CD4-positive, alpha-beta memory T cell (primary cell): ENCODE data around the gene MINDY1. TPM values are rescaled to one million over a fixed set of nuclear protein-coding genes. Genes with fewer than 3 reads are reported as not detected.

Experiments used
- CTCF ChIA-PET: fragments of 350-600 bp; sonication (Branson Sonifier 250); formaldehyde crosslinking; loops from one replicate; lab custom pipeline; 2021; ENCODE audit warnings: inconsistent platforms; ENCODE audit not compliant: partially characterized antibody; lab: Charles Lee
- POLR2A ChIA-PET: fragments of 350-600 bp; sonication (Branson Sonifier 250); formaldehyde crosslinking; loops from one replicate; lab custom pipeline; 2021; ENCODE audit not compliant: partially characterized antibody; lab: Charles Lee
- DNase-seq, 5 donors: peaks; one replicate each; pipeline versions ENCODE4 v3.0.0 to v3.0.0-alpha.2; 2020 to 2022; ENCODE audit warnings: mixed read lengths in 1 of 5
- H3K27ac ChIP-seq: one replicate; pipeline ENCODE4 v1.7.0; 2013; ENCODE audit warnings: low read depth, low read length
- H3K27me3 ChIP-seq: 2 replicates; pipeline ENCODE4 v1.7.0; 2013; ENCODE audit warnings: mild to moderate bottlenecking, low read length, moderate library complexity; ENCODE audit not compliant: insufficient read depth
- H3K36me3 ChIP-seq: 2 replicates; pipeline ENCODE4 v1.7.0; 2013; ENCODE audit warnings: mild to moderate bottlenecking, low read length, moderate library complexity; ENCODE audit not compliant: insufficient read depth
- H3K4me1 ChIP-seq: 2 replicates; pipeline ENCODE4 v1.7.0; 2013; ENCODE audit warnings: mild to moderate bottlenecking, low read length, moderate library complexity; ENCODE audit not compliant: insufficient read depth
- H3K4me3 ChIP-seq, 2 donors: one replicate each; pipeline ENCODE4 v1.7.0; 2013; ENCODE audit warnings: low read length in 2 of 2, mild to moderate bottlenecking in 1 of 2
- H3K9me3 ChIP-seq, 2 donors: one replicate each; pipeline ENCODE4 v1.7.0; 2013; ENCODE audit warnings: low read length in 2 of 2, control low read depth in 1 of 2; ENCODE audit not compliant: control insufficient read depth in 1 of 2
- H3K27ac Mint-ChIP-seq, 7 donors: one replicate each; pipeline ENCODE4 v1.8.0; 2020 to 2021; ENCODE audit warnings: mixed read lengths in 7 of 7, mild to moderate bottlenecking in 6 of 7, inconsistent platforms in 3 of 7, moderate library complexity in 3 of 7
- H3K27me3 Mint-ChIP-seq, 2 donors: one replicate each; pipeline ENCODE4 v1.8.0; 2020 to 2021; ENCODE audit warnings: mixed read lengths in 2 of 2
- H3K36me3 Mint-ChIP-seq, 2 donors: one replicate each; pipeline ENCODE4 v1.8.0; 2020 to 2021; ENCODE audit warnings: mixed read lengths in 2 of 2, inconsistent platforms in 1 of 2, mild to moderate bottlenecking in 1 of 2
- H3K4me1 Mint-ChIP-seq, 4 donors: one replicate each; pipeline ENCODE4 v1.8.0; 2020 to 2021; ENCODE audit warnings: mixed read lengths in 4 of 4, mild to moderate bottlenecking in 1 of 4
- H3K4me3 Mint-ChIP-seq, 8 donors: one replicate each; pipeline ENCODE4 v1.8.0; 2020 to 2021; ENCODE audit warnings: mixed read lengths in 8 of 8, mild to moderate bottlenecking in 7 of 8, moderate library complexity in 6 of 8, inconsistent platforms in 3 of 8
- H3K9me3 Mint-ChIP-seq, 8 donors: one replicate each; pipeline ENCODE4 v1.8.0; 2020 to 2021; ENCODE audit warnings: mixed read lengths in 8 of 8, mild to moderate bottlenecking in 5 of 8, inconsistent platforms in 3 of 8, moderate library complexity in 1 of 8
- intact Hi-C: fragments of 100-400 bp; cut with micrococcal nuclease; formaldehyde crosslinking; loops from one replicate; pipeline ENCODE4 v1.15.1; 2023
- polyA plus RNA-seq, 2 donors: library from polyadenylated mRNA; unstranded; fragments of 300-500 nt; fragmentation: Illumina TruSeq; gene quantifications; one replicate each; pipeline ENCODE4 v1.2.3, GENCODE V29; 2021
- total RNA-seq, 2 experiments: library from RNA; stranded (reverse); gene quantifications; one replicate each; pipeline ENCODE4 v1.2.3, GENCODE V29; 2021

The MINDY1 gene
- total and polyA plus RNA-seq, 4 experiments from 2014 or later = 6.5 to 32.1 (median 24.5) TPM

DNA sequence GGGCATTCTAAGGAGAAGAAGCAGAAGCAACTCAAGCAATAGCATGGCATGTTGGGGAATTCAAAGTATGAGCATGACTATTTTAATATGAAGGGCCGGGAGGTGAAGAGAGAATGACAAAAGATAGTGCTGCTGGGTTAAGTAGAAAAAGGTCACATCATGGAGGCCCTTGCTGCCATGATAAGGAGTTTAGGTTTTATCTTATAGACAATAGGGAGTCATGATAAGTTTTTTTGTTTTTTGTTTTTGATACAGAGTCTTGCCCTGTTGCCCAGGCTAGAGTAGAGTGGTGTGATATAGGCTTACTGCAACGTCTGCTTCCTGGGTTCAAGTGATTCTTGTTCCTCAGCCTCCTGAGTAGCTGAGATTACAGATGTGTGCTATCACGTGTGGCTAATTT lies 32.8 kb upstream of the MINDY1 start:
- H3K27ac Mint-ChIP-seq = peak overlapping the region in 1 of 7 donors; percentile 36
- no peaks in the 10 kb centered on the region for H3K9me3 ChIP-seq
- peaks cover 15% of the 10 kb centered on the region in 2 donors for H3K36me3 Mint-ChIP-seq
- no peak overlapping the region for H3K27ac ChIP-seq
- no peaks in the 10 kb centered on the region for H3K27me3 ChIP-seq
- peaks cover 12% of the 10 kb centered on the region for H3K4me1 ChIP-seq
- H3K36me3 ChIP-seq = peaks cover 4% of the 10 kb centered on the region
- H3K27me3 Mint-ChIP-seq = no peaks in the 10 kb centered on the region
- ChIA-PET CTCF (interaction anchor here (1.5 to 2.7 kb wide), 3 partner anchors 9 to 60 kb away, joined by 3 to 7 read pairs (median 5); no protein-coding TSS in a partner anchor), POLR2A (interaction anchor here (1.5 to 2.3 kb wide), 2 partner anchors 8 to 10 kb away, joined by 7 to 8 read pairs; partner anchors contain the start of gene C1orf56)
- no peak overlapping the region for H3K4me3 ChIP-seq
- no peaks in the 10 kb centered on the region for H3K9me3 Mint-ChIP-seq
- DNase-seq = no peak
- no peak overlapping the region for H3K4me3 Mint-ChIP-seq
- H3K4me1 Mint-ChIP-seq = peaks cover 13 to 23% (median 16%) of the 10 kb centered on the region in 4 donors
- intact Hi-C loops = no loop called here

DNA sequence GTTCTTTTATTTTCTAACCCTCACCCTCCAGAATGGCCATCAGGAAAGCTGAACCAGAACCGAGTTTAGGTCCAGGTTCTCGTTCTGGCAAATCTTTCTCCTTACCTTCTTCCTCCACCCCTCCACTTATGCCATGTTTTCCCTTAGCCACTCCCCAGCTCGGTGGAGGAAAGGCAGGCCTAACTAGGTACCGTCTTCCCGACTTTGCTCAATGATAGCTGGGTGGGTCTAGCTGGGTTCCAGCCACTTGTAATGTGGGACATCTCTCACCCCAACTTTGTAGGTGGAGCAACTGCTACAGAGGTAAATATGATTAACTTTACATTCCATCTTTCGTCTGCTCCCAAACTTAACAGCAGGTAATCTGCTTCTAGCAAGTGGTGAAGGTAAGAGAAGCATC lies 30.3 kb upstream of the MINDY1 start:
- intact Hi-C loops = no loop called here
- H3K36me3 Mint-ChIP-seq = peaks cover 22 to 24% of the 10 kb centered on the region in 2 donors
- CTCF ChIA-PET = interaction anchor here (0.7 kb wide), 1 partner anchor 10 kb away, joined by 3 read pairs; no protein-coding TSS in a partner anchor

DNA sequence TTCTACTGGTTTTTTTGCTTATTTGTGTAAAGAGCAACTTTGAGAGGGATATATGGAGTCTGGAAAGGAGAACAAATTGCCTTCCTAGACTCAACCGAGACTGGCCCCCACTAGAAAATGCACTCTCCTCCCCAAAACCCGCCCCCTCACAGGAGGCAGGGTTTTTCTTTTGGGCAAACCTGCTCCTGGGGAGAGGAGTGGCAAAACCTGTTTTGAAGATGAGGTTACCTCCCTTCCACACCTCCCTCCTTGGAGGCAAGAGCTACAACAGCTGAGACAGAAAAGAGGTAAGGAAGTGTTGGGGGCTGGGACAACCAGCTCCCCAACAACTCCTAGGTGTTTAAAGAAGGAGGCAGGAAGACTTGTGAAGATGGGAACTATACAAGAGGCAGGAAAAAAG lies 29.7 kb upstream of the MINDY1 start, which contains the start of gene BNIPL:
Gene BNIPL (plus strand): TSS at position 231 of the 400 bp plus-strand sequence. CDS start 140 bp downstream, at position 371.
- CTCF ChIA-PET = interaction anchor here (0.7 kb wide), 1 partner anchor 10 kb away, joined by 3 read pairs; no protein-coding TSS in a partner anchor

More for the DNA sequence above, 30.3 kb upstream of the MINDY1 start:
- Mint-ChIP-seq H3K4me1 (peaks cover 0 to 8% (median 6%) of the 10 kb centered on the region in 4 donors), H3K27ac (peak overlapping the region in 3 of 7 donors; percentile 19 to 72 (median 34)), H3K4me3 (no peak overlapping the region), H3K27me3 (no peaks in the 10 kb centered on the region), H3K9me3 (no peaks in the 10 kb centered on the region)
- H3K4me1 ChIP-seq = no peaks in the 10 kb centered on the region
- peaks cover 14% of the 10 kb centered on the region for H3K36me3 ChIP-seq
- H3K27me3 ChIP-seq = no peaks in the 10 kb centered on the region
- no peak for DNase-seq
- no peaks in the 10 kb centered on the region for H3K9me3 ChIP-seq
- H3K27ac ChIP-seq = no peak overlapping the region
- H3K4me3 ChIP-seq = no peak overlapping the region
- POLR2A ChIA-PET = interaction anchor here (1.0 to 2.3 kb wide), 5 partner anchors 9 to 22 kb away, joined by 3 to 7 read pairs (median 6); partner anchors contain the start of genes C1orf56 and CDC42SE1

DNA sequence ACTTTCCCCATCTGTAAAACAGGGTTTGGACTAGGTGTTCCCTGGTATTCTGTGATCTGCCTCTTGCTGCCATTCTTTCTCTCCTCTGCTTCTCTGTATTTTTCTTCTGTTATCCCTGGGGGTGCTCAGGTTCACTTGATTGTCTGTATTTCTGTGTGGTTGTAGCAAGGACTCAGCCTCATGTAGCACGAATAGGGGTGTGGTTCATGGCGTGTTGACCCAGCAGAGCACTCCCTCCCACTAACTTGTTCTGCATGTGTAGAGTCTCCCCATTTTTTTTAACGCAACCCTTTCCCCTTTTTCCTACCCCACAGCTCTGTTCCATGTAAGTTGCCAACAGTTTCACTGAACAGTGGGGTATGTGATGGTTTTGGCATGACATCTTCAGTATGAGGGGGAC lies 28.5 kb upstream of the MINDY1 start:
- POLR2A ChIA-PET = interaction anchor here (14.5 kb wide), 1 partner anchor 18 kb away, joined by 218 read pairs; the partner anchor contains the start of genes C1orf56, CDC42SE1 and MLLT11
- no peaks in the 10 kb centered on the region for H3K27me3 Mint-ChIP-seq
- no peak overlapping the region for H3K4me3 Mint-ChIP-seq
- H3K36me3 Mint-ChIP-seq = peaks cover 29 to 37% of the 10 kb centered on the region in 2 donors
- Histone ChIP-seq H3K9me3 (no peaks in the 10 kb centered on the region), H3K4me3 (no peak overlapping the region), H3K36me3 (peaks cover 25% of the 10 kb centered on the region), H3K27ac (no peak overlapping the region), H3K27me3 (no peaks in the 10 kb centered on the region), H3K4me1 (no peaks in the 10 kb centered on the region)
- intact Hi-C loops = no loop called here
- no peak for DNase-seq
- H3K27ac Mint-ChIP-seq = peak overlapping the region in 5 of 7 donors; percentile 19 to 86 (median 66)
- H3K9me3 Mint-ChIP-seq = no peaks in the 10 kb centered on the region
- CTCF ChIA-PET = interaction anchor here (1.5 kb wide), 1 partner anchor 36 kb away, joined by 4 read pairs; no protein-coding TSS in a partner anchor
- peaks cover 0 to 8% (median 6%) of the 10 kb centered on the region in 4 donors for H3K4me1 Mint-ChIP-seq

More for the DNA sequence above, 29.7 kb upstream of the MINDY1 start, which contains the start of gene BNIPL:
- Mint-ChIP-seq H3K27ac (peak within 1 kb of the TSS in 6 of 7 donors; percentile 32 to 86 (median 72)), H3K27me3 (no peaks in the 10 kb centered on the region), H3K9me3 (no peaks in the 10 kb centered on the region), H3K4me3 (no peak within 1 kb of the TSS), H3K36me3 (peaks cover 24 to 27% of the 10 kb centered on the region in 2 donors), H3K4me1 (peaks cover 0 to 8% (median 6%) of the 10 kb centered on the region in 4 donors)
- intact Hi-C loops = no loop called here
- Histone ChIP-seq H3K27me3 (no peaks in the 10 kb centered on the region), H3K4me3 (no peak within 1 kb of the TSS), H3K9me3 (no peaks in the 10 kb centered on the region), H3K27ac (no peak within 1 kb of the TSS), H3K36me3 (peaks cover 18% of the 10 kb centered on the region), H3K4me1 (no peaks in the 10 kb centered on the region)
- POLR2A ChIA-PET = interaction anchor here (1.0 to 2.3 kb wide), 5 partner anchors 9 to 22 kb away, joined by 3 to 7 read pairs (median 6); partner anchors contain the start of genes C1orf56 and CDC42SE1
- no peak for DNase-seq

DNA sequence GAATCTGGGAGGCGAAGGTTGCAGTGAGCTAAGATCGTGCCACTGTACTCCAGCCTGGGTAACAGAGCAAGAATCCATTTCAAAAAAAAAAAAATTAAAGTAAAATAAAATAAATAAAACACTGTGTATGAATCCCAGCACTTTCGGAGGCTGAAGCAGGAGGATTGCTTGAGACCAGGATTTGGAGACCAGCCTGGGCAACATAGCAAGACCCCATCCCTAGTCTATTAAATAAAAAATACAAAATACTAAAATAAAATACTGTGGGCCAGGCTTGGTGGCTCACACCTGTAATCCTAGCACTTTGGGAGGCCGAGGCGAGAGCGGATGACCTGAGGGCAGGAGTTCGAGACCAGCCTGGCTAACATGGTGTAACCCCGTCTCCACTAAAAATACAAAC lies 25.5 kb upstream of the MINDY1 start:
- Histone ChIP-seq H3K27ac (no peak overlapping the region), H3K27me3 (no peaks in the 10 kb centered on the region), H3K4me1 (no peaks in the 10 kb centered on the region), H3K9me3 (no peaks in the 10 kb centered on the region), H3K36me3 (peaks cover 34% of the 10 kb centered on the region), H3K4me3 (no peak overlapping the region)
- ChIA-PET POLR2A (interaction anchor here (0.6 to 14.5 kb wide), 2 partner anchors 21 to 99 kb away, joined by 3 to 218 read pairs; partner anchors contain the start of genes C1orf56, CDC42SE1 and MLLT11), CTCF (interaction anchor here (0.7 to 1.7 kb wide), 3 partner anchors 8 to 124 kb away, joined by 3 to 8 read pairs (median 6); partner anchors contain the start of gene TNFAIP8L2)
- no peaks in the 10 kb centered on the region for H3K9me3 Mint-ChIP-seq
- DNase-seq = no peak
- H3K4me1 Mint-ChIP-seq = peaks cover 0 to 6% (median 6%) of the 10 kb centered on the region in 4 donors
- intact Hi-C loops = no loop called here
- no peaks in the 10 kb centered on the region for H3K27me3 Mint-ChIP-seq
- H3K27ac Mint-ChIP-seq = no peak overlapping the region
- H3K4me3 Mint-ChIP-seq = no peak overlapping the region
- peaks cover 44 to 56% of the 10 kb centered on the region in 2 donors for H3K36me3 Mint-ChIP-seq

DNA sequence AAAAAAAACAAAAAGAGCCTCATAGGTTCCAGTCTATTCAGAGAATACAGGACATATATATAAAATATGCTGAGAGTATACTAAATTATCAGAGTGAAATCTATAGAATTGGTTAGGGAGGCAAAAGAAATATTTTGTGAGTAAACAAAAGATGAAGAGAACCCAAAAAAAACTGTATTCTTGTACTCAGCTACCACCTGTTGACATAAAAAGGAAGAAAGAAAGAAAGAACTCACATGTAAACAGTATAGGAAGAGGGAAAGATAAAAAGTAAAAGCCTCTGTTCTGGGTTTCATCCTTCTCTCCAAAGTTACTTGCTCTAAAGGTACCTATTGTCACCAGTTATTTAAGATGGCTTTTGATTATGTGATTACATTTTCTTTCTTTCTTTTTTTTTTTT lies 19.8 kb upstream of the MINDY1 start:
- H3K9me3 Mint-ChIP-seq = no peaks in the 10 kb centered on the region
- Histone ChIP-seq H3K9me3 (no peaks in the 10 kb centered on the region), H3K4me1 (peaks cover 7% of the 10 kb centered on the region), H3K27ac (no peak overlapping the region), H3K27me3 (no peaks in the 10 kb centered on the region), H3K4me3 (no peak overlapping the region), H3K36me3 (peaks cover 24% of the 10 kb centered on the region)
- intact Hi-C loops = no loop called here
- ChIA-PET CTCF (interaction anchor here (1.7 to 5.5 kb wide), 7 partner anchors 14 to 131 kb away, joined by 7 to 90 read pairs (median 44); partner anchors contain the start of genes C1orf56, CDC42SE1, GABPB2 and MLLT11), POLR2A (interaction anchor here (0.7 to 14.5 kb wide), 4 partner anchors 27 to 73 kb away, joined by 3 to 218 read pairs (median 12); partner anchors contain the start of genes C1orf56, CDC42SE1, GABPB2 and MLLT11)
- no peak for DNase-seq
- H3K27me3 Mint-ChIP-seq = no peaks in the 10 kb centered on the region
- H3K27ac Mint-ChIP-seq = no peak overlapping the region
- peaks cover 42 to 55% of the 10 kb centered on the region in 2 donors for H3K36me3 Mint-ChIP-seq
- H3K4me3 Mint-ChIP-seq = no peak overlapping the region
- H3K4me1 Mint-ChIP-seq = peaks cover 5 to 11% (median 6%) of the 10 kb centered on the region in 4 donors
